ENCODE results near the gene RAB9A.
"Not testable (repeated sequence)": the region's sequence is repeated elsewhere in the genome, so short reads cannot be mapped to it uniquely, and the experiment has no call there.

RAB9A gene

GRCh38 chrX:13688958-13689740, at the start of gene RAB9A:
Gene RAB9A (plus strand): TSS chrX:13689128. CDS start chrX:13708747, 19,619 bp downstream.
- no peak for TF ChIP-seq GATA1 (IDR thresholded peaks at IDR 0.05; ENCODE audit: low read depth, low read length)
- peak; percentile 52 for TF ChIP-seq POLR2A (IDR thresholded peaks at IDR 0.05; ENCODE audit: low read length)
- peak; percentile 78 to 84 for DNase-seq

DNA sequence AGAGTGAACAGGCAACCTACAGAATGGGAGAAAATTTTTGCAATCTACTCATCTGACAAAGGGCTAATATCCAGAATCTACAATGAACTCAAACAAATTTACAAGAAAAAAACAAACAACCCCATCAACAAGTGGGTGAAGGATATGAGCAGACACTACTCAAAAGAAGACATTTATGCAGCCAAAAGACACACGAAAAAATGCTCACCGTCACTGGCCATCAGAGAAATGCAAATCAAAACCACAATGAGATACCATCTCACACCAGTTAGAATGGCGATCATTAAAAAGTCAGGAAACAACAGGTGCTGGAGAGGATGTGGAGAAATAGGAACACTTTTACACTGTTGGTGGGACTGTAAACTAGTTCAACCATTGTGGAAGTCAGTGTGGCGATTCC, 47.2 kb upstream of the RAB9A start:
- not testable (repeated sequence) for DNase-seq

GRCh38 chrX:13645464-13646153, 43.3 kb upstream of the RAB9A start:
- TF ChIP-seq GATA1 (IDR thresholded peaks at IDR 0.05; ENCODE audit: low read depth, low read length), result no peak
- TF ChIP-seq POLR2A (IDR thresholded peaks at IDR 0.05; ENCODE audit: low read length), result no peak
- no peak for DNase-seq

- TF ChIP-seq GATA1 (IDR thresholded peaks at IDR 0.05; ENCODE audit: low read depth, low read length) (no peak), POLR2A (IDR thresholded peaks at IDR 0.05; ENCODE audit: low read length) (no peak)
- DNase-seq, result peak; percentile 70 to 81
Measured at GRCh38 chrX:13646154-13646549, 42.8 kb upstream of the RAB9A start.

DNA sequence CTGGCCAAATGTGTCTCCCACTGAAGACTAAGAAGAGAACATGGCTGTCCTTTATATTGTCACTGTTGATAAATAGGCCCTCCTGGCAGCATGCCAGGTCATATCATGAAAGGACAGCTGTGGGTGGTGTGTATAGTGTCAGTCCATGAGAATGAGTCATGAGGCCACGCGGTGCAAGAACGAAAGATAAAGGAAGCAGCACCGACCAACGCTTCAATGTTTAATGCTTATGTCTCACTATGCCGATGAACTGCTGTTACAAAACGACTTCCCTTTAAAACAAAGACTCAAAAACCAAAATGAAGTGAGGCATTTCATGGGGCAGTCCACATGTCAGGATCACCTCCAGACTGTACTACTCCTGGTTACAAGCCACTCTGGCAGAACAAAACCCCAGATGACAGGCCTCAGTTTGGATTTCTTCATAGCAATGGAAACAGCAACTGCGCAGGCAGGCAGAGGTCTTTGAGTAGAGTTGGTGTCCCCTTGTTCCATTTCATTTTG, 41.2 kb upstream of the RAB9A start:
- TF ChIP-seq GATA1 (IDR thresholded peaks at IDR 0.05; ENCODE audit: low read depth, low read length) (peak; percentile 19), POLR2A (IDR thresholded peaks at IDR 0.05; ENCODE audit: low read length) (peak; percentile 74)
- peak; percentile 96 to 98 for DNase-seq

DNA sequence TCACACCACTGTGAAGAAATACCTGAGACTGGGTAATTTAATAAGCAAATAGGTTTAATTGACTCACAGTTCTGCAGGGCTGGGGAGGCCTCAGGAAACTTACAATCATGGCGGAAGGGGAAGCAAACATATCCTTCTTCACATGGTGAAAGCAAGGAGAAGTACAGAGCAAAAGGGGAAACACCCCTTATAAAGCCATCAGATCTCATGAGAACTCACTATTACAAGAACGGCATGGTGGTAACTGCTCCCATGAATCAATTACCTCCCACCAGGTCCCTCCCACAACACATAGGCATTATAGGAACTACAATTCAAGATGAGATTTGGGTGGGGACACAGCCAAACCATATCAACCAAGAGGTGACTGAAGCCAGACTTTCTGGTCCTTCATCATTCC, 40.6 kb upstream of the RAB9A start:
- DNase-seq, result peak; percentile 30 to 64

- TF ChIP-seq GATA1 (IDR thresholded peaks at IDR 0.05; ENCODE audit: low read depth, low read length) (no peak), POLR2A (IDR thresholded peaks at IDR 0.05; ENCODE audit: low read length) (no peak)
- no peak for DNase-seq
Measured at GRCh38 chrX:13649838-13650237, 39.1 kb upstream of the RAB9A start.

DNA sequence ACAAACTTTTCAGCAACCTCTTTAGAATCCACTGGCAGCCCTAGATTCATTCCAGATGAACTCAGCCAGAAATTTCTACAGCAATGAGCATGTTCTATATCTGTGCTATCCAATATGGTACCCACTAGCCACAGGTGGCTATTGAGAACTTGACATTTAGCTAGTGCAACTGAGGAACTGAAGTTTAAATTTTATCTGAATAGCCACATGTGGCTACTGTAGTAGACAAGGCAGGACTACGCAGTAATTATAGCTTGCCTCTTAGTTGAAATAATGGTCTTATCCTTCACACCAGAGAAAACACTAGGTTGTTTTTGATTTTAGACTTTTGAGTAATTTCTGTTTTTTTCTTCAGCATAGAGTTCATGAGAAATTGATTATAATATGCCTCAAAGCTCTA, 38.6 kb upstream of the RAB9A start:
- no peak for TF ChIP-seq GATA1 (IDR thresholded peaks at IDR 0.05; ENCODE audit: low read depth, low read length)
- DNase-seq, result no peak

DNA sequence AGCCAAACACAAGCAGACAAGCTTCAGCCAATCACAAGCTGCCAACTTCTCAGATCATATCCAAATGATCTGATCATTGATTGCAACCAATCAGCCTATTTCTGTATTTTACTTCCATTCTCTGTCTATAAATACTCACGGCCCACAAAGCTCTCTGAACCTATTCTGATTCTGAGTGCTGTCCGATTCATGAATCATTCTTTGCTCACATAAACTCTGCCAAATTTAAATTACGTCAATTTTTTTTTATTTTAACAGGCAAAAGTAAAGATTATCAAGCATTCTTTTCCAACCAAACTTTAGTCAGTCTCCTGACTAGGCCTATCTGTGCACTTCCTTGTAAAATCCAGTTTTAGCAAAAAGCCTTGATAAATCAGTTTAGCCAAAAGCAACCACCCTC, 37.8 kb upstream of the RAB9A start:
- TF ChIP-seq POLR2A (IDR thresholded peaks at IDR 0.05; ENCODE audit: low read length), result no peak
- no peak for TF ChIP-seq GATA1 (IDR thresholded peaks at IDR 0.05; ENCODE audit: low read depth, low read length)
- no peak for DNase-seq

DNA sequence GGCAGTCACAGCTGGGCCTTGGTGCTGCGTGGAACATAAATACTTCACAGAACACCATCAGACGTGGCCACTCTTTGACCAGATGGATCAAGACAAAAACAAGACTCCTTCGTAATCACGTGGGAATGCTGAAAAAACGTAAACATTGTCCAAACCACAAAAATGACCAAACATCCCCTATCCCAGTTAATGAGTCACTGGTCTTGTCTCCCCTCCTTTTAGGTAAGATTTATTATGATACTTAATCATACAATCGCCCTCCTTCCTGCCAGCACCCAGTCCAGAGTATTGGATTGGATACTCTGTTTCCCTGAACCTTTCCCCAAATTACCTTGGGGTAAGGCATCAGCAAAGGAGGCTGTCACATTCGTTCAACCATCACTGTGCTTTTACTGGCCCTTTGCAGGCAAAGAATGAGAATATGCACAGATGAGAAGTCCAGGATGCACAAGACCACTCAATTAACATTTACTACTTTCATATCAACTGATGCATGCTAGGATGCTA, 36.6 kb upstream of the RAB9A start:
- TF ChIP-seq POLR2A (IDR thresholded peaks at IDR 0.05; ENCODE audit: low read length), result no peak
- TF ChIP-seq GATA1 (IDR thresholded peaks at IDR 0.05; ENCODE audit: low read depth, low read length), result no peak
- peak; percentile 28 to 55 for DNase-seq

DNA sequence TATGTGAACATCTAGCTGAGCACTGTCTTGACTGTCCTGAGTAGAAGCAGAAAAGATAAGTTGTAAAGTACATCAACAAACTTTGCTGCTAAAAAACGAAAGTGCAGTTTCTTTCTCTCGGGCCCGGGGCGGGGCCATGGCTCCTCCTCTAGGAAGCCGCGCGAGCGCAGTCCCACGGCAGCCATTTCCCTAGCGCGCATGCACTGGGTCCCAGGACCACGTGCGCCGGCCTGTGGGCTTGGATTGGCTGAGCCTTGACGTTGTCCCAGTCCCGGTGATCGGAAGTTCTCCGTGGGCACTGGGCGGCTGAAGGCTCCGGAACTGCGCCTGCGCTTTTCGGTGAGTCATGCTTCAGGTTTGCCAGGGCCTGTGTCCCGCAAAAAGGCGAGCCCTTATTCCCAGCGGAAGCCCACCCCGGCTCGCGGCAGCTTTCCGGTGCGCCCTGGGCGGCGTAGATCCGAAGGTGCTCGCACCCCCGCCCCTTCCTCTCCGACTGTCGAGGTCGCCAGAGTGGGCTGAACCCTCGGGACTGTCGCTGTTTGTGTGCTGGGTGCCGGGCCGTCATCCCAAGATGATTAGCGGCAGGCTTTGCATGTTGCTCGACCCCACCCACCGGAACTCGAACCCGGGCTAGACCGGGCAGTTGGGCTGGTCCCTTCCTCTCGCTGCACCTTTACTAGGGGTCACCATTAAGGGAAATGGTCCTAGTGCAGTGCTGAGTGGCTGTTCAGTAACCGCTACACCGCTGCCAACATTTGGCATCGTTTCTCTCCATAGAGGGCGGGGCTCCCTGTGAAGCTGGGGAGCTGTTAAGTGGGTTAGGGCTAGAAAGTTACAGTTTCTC, 35.9 kb upstream of the RAB9A start, which contains the start of gene TCEANC:
Gene TCEANC (plus strand): TSS at position 292 of the 844 bp plus-strand sequence. CDS start 9,368 bp downstream, outside the sequence.
- peak; percentile 96 for DNase-seq
- TF ChIP-seq POLR2A (IDR thresholded peaks at IDR 0.05; ENCODE audit: low read length), result peak; percentile 93
- TF ChIP-seq GATA1 (IDR thresholded peaks at IDR 0.05; ENCODE audit: low read depth, low read length), result no peak

GRCh38 chrX:13654116-13654515, 34.8 kb upstream of the RAB9A start:
- TF ChIP-seq GATA1 (IDR thresholded peaks at IDR 0.05; ENCODE audit: low read depth, low read length) (no peak), POLR2A (IDR thresholded peaks at IDR 0.05; ENCODE audit: low read length) (no peak)
- peak; percentile 56 to 73 for DNase-seq

DNA sequence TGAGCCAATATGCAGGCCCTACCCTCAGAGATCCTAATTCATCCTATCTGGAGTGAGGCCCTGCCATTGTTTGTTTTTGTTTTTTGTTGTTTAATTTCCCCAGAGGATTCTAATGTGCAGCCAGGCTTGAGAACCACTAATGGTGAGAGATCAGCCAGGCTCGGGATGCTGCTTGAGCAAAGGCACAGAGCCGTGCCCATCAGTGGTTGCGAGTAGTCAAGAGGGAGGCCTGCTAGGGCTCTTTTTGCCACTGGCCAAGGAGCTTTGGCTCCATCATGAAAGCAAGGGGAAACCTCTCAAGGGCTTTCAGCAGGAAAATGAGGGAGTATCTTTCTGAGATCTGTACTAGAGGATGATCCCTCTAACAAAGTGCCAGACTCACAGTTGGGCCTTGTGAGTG, 33.3 kb upstream of the RAB9A start:
- no peak for TF ChIP-seq GATA1 (IDR thresholded peaks at IDR 0.05; ENCODE audit: low read depth, low read length)
- TF ChIP-seq POLR2A (IDR thresholded peaks at IDR 0.05; ENCODE audit: low read length), result no peak
- no peak for DNase-seq

DNA sequence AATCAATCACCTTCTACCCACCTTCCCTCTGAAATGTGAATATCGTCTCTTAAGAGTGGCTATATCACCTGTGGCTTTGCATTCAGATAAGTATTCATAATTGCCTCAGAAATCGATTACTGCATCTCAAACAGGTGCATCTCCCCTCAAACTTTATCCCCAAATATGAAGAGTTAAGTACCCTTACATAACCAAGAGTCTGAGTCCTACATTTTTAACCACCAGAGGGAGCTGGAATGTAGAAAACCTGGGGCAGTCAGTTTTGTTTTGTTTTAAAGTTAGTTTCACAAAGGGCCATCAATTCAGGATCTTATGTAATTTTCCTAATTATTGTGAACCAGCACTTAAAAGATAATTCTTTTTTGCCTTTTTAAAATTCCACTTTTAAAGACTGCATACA, 30.3 kb upstream of the RAB9A start:
- peak; percentile 58 to 76 for DNase-seq

More for the DNA sequence above, 30.3 kb upstream of the RAB9A start:
- TF ChIP-seq POLR2A (IDR thresholded peaks at IDR 0.05; ENCODE audit: low read length), result no peak
- TF ChIP-seq GATA1 (IDR thresholded peaks at IDR 0.05; ENCODE audit: low read depth, low read length), result no peak

Measured in erythroblast (primary cell).